ENCODE data around the gene MYL7. TPM values are rescaled to one million over a fixed set of nuclear protein-coding genes. Genes with fewer than 3 reads are reported as not detected.

MYL7 gene
- total RNA-seq, 4 donors from 2014 or later = not detected

DNA sequence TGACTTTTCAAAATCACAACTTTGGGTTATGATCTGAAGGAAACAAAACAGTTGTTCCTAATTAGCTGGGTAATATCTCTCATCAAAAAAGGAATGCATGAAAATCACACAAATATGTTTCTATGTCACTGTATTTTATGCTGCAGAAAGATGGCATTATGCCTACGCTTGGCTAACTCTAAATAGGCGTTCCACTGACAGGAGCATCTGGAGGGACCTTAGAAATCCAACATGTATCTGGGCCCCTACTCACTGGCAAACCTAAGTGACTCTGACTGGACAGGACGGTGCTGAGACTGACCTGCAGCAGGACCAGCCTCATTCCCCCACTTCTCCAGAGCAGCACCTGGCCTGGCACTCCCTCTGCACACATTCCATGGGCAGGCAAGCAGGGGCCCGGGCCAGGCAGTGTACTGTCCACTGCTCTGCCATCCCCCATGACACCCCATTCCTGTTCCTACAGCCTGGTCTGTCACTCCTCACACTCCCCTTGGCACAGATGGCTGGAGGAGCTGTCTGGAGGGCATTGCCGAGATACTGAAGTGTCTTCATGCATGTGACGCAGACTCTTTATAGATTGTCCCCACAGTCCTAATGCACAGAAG, 2.6 kb upstream of the MYL7 start:
- Histone ChIP-seq H3K9me3 (no peaks in the 10 kb centered on the region), H3K4me3 (replicated peaks in 1 of 3) (no peak overlapping the region), H3K4me1 (peaks cover 8 to 12% of the 10 kb centered on the region in 2 donors), H3K36me3 (no peaks in the 10 kb centered on the region), H3K27me3 (no peaks in the 10 kb centered on the region), H3K27ac (no peak overlapping the region)
- intact Hi-C loops (cut with DNase I) = no loop called here
- 70 to 84% methylated on average over 6 of the region's 6 CpGs for WGBS, 2 donors
- no peak for DNase-seq
- no peak for TF ChIP-seq POLR2A (IDR thresholded peaks at IDR 0.05)
- no peak for TF ChIP-seq CTCF (IDR thresholded peaks at IDR 0.05)

- Histone ChIP-seq H3K27me3 (no peaks in the 10 kb centered on the region), H3K36me3 (no peaks in the 10 kb centered on the region), H3K9me3 (no peaks in the 10 kb centered on the region), H3K4me1 (peaks cover 8 to 12% of the 10 kb centered on the region in 2 donors), H3K27ac (no peak overlapping the region), H3K4me3 (replicated peaks in 1 of 3) (no peak overlapping the region)
- intact Hi-C loops (cut with DNase I) = no loop called here
- TF ChIP-seq POLR2A (IDR thresholded peaks at IDR 0.05) (no peak), CTCF (IDR thresholded peaks at IDR 0.05) (no peak)
- DNase-seq = no peak
- 98 to 100% methylated on average over 1 to 4 of the region's 4 CpGs for whole genome bisulfite sequencing, 2 donors
Observed at GRCh38 chr7:44142028-44142427, 896 bp upstream of the MYL7 start.

DNA sequence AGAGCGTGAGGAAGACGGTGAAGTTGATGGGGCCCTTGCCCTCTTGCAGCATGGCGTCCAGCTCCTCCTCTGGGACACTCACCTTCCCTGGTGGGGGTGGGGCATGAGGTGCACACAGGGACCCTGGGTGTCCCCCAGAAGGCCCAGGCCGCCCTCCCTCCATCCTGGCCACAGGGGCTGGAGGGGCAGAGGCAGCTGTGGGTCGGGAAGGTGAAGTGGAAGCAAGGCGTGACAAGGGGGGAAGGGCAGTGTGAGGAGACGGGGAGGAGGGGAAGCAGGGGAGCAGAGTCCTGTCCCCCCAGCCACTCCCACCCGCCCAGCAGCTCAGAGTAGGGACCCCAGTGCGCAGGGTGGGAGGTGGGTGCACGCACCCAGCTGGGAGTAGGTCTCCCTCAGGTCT, 791 bp downstream of the MYL7 start:
- intact Hi-C loops (cut with DNase I) = no loop called here
- Histone ChIP-seq H3K4me3 (replicated peaks in 1 of 3) (no peak overlapping the region), H3K27ac (no peak overlapping the region), H3K9me3 (no peaks in the 10 kb centered on the region), H3K27me3 (no peaks in the 10 kb centered on the region), H3K4me1 (peaks cover 5 to 7% of the 10 kb centered on the region in 2 donors), H3K36me3 (no peaks in the 10 kb centered on the region)
- WGBS, 2 donors = 84 to 90% methylated on average over 10 of the region's 10 CpGs
- TF ChIP-seq CTCF (IDR thresholded peaks at IDR 0.05) (no peak), POLR2A (IDR thresholded peaks at IDR 0.05) (no peak)
- DNase-seq = no peak

DNA sequence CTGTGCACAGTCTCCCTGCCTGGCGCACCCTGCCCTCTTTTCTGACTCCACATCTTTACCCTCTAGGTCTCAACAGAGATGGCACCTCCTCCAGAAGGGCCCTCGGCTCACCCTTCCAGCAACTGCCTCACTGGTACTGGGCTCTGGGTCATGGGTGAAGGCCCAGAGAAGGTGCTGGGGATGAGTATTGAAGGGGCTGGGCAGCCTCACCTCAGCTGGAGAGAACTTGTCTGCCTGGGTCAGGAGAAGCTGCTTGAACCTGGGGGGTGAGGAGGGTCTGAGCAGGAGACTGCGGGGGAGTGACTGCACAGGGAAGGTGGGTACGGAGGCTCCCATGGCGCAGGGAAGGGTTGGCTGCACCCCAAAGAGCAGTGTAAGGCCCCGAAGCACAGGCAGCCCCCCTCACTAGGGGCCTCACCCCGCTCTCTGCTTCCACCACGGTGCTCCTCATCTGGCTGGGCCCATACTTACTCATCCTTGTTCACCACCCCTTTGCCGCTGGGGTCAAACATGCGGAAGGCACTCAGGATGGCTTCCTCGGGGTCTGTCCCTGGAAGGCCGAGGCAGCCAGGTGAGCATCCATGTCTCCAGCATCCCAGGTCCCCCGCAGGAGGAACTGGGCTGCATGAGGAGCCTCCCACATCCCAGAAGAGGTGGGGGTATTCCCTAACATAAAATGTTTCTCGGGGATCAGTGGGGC, 1.7 kb downstream of the MYL7 start:
- TF ChIP-seq CTCF (IDR thresholded peaks at IDR 0.05) = no peak
- TF ChIP-seq POLR2A (IDR thresholded peaks at IDR 0.05) = no peak

GRCh38 chr7:44138698-44139097, 2.4 kb downstream of the MYL7 start:
- intact Hi-C loops (cut with DNase I) = no loop called here
- Histone ChIP-seq H3K4me3 (replicated peaks in 1 of 3) (no peak overlapping the region), H3K9me3 (no peaks in the 10 kb centered on the region), H3K4me1 (peaks cover 8 to 9% of the 10 kb centered on the region in 2 donors), H3K27me3 (no peaks in the 10 kb centered on the region), H3K27ac (no peak overlapping the region), H3K36me3 (no peaks in the 10 kb centered on the region)
- no peak for DNase-seq
- TF ChIP-seq CTCF (IDR thresholded peaks at IDR 0.05) (no peak), POLR2A (IDR thresholded peaks at IDR 0.05) (no peak)
- 78 to 90% methylated on average over 8 of the region's 8 CpGs for WGBS, 2 donors

More for the DNA sequence above, 1.7 kb downstream of the MYL7 start:
- Histone ChIP-seq H3K4me1 (peaks cover 8 to 9% of the 10 kb centered on the region in 2 donors), H3K36me3 (no peaks in the 10 kb centered on the region), H3K9me3 (no peaks in the 10 kb centered on the region), H3K27ac (no peak overlapping the region), H3K27me3 (no peaks in the 10 kb centered on the region), H3K4me3 (replicated peaks in 1 of 3) (no peak overlapping the region)
- intact Hi-C loops (cut with DNase I) = no loop called here
- no peak for DNase-seq
- 88 to 93% methylated on average over 11 to 13 of the region's 14 CpGs for WGBS, 2 donors

Measured in thyroid gland (tissue), 4 donors.